GM21390 (cell line): ENCODE results near the gene VAV2.
"Not testable (repeated sequence)": the region's sequence is repeated elsewhere in the genome, so short reads cannot be mapped to it uniquely, and the experiment has no call there.

ENCODE experiments used
- ATAC-seq: cut with Tn5 transposase; IDR thresholded peaks from one replicate; pipeline ENCODE4 v1.9.1; 2021; ENCODE audit not compliant: unreplicated experiment

The VAV2 gene

DNA sequence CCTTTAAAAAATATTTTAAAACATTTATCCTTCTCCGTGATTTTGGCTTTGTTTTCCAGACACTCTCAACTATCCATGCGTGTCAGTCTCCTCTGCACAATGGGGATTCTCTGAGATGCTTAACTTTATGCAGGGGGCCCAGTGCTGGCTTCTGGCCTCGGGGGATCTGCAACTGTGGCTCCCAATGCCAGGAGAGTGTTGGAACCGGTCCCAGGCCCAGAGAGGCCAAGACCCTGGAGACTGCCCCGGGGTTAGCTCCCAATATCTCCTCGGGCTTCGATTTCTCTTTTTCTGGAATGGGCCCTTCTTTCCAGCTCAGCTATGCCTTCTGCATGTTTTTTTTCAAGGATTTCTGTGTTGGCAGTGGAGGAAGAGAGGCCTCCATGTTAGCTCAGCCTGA lies 233.9 kb downstream of the VAV2 start:
- no peak for ATAC-seq

DNA sequence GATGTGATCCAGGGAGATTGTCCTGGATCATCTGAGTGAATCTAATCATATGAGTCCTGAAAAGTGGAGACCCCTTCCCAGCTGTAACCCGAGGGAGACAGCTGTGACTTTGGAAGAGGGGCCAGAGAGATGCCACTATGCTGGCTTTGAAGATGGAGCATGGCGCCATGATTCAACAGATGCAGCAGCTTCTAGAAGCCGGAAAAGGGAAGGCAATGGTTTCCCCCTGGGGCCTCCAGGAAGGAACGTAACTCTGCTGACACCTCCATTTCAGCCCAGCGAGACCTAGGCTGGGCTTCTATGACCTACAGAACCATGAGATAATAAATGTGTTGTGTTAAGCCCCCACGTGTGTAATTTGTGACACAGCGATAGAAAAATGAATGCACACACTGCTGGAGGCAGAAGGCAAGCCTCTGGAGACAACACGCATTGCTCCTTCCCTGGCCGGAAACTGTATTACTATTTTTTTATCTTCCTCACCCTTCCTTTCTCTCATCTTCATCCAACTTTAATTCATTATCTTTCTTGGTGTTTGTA lies 237.4 kb downstream of the VAV2 start:
- no peak for ATAC-seq

DNA sequence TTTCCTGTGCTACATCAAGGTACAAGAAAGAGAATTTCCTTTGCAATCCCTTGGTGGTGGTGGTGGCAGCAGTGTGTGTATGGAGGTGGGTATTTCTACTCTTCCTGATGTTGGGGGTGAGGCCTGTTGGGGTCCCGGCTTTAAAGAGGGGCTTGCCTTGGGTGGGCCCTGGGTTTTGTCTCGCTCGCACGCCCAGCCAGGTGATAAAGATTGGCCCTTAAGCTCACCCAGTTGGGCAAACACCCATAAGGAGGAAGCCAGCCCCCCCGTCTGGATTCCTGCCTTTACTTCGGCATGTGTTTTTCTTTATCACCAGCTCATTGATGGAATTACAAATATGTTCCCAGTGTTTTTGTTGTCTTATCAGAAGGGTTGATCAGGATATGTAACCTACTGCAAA lies 237.9 kb downstream of the VAV2 start:
- ATAC-seq: no peak

DNA sequence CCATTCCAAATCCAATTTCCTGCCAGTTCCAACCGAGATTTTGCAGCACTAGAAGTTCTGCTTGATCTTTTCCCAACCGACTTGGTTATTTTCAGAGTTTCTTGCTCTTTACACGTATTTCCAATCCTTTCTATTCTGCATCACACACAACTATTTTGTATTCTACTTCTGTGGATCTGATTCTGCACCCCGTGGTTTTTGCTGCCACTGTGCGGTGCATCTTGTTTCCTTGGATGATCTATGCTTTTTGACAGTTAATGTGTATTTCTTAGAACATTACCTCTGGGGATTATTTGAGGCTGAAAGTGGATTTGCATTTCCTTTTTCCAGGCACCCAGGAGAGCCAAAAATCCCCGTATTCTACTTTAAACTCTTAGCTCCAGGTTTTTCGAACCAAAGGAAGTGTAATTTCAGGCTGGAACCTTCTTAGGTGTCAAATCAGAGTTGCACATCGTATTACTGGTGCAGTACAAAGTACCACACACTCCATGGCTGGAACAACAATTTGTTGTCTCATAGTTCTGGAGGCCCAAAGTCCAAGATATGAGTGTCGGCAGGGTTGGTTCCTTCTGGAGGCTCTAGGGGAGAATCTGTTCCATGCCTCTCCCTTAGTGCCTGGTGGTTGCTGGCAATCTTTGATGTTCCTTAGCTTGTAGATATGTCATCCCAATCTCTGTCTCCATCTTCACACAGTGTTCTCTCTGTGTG lies 239.2 kb downstream of the VAV2 start:
- no peak for ATAC-seq

DNA sequence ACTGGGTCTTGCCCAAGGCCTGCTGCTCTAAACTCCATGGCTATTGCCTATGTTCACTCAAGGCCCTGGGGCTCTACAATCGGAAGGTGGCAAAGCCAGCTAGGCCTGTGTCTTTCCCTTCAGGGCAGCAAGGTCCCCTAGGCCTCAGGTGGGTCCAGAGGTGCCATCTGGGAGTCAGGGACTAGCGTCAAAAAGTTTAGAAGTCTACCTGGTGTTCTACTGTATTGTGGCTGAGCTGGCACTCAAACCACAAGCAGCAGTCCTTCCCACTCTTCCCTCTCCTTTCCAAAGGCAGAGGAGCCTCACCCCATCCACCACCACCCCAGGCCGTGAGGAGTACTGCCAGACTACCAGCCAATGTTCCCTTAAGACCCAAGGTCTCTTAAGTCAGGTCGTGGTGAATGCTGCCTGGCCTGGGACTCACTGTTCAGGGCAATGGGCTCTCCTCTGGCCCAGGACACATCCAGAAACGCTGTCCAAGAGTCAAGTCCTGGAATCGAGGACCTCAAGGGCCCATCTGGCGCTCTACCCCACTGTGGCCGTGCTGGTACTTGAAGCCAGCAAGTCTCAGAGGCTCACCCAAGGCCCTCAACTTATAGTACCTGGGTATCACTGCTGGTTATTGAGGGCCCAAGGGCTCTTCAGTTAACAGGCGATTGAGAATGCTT lies 241.0 kb downstream of the VAV2 start:
- ATAC-seq: no peak

DNA sequence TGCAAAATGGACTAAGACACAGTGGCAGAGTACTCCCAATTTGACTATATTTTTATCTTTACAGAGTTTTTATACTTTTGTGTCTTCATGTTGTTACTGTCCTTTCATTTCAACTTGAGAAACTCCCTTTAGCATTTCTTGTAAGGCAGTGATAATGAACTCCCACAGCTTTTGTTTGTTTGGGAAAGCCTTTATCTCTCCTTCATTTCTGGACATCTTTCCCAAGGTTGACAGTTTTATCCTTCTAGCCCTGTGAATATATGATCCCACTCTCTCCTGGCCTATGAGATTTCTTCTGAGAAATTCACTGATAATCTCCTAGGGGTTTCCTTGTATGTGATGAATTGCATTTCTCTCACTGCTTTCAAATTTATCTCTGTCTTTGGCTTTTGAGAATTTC lies 244.8 kb downstream of the VAV2 start:
- ATAC-seq: no peak

DNA sequence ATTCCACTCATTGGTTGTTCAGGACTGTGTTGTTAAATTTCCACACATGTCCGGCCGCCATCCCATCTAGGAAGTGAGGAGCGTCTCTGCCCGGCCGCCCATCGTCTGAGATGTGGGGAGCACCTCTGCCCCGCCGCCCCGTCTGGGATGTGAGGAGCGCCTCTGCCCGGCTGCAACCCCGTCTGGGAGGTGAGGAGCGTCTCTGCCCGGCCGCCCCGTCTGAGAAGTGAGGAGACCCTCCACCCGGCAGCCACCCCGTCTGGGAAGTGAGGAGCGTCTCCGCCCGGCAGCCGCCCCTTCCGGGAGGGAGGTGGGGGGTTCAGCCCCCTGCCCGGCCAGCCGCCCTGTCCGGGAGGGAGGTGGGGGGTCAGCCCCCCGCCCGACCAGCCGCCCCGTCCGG lies 247.6 kb downstream of the VAV2 start:
- ATAC-seq: not testable (repeated sequence)

DNA sequence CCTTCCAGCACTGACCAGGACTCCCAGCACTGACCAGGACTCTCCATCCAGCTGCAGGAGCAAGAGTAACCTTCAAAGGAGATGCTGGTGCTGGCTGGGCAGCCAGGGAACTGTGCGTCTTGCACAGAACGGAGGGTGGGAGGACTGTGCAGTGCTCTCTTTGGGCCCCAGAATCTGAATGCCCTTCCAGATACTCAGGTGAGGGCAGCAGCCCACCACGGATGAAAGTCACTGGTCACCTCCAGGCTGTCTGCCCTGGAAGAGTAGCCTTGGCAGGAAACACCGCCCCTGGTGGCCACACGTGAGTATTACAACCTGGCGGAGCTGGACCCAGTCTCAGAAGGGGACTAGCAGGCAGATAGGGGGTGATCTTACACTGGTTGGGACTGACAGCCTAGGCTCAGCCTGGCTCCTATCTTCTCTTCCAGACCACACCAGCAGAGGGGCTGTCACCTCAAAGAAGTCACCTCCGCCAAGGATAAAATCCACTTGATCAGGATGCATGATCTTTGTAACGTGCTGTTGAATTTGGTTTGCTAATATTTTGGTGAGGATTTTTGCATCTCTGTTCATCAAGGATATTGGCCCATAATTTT lies 249.2 kb downstream of the VAV2 start:
- ATAC-seq: no peak

DNA sequence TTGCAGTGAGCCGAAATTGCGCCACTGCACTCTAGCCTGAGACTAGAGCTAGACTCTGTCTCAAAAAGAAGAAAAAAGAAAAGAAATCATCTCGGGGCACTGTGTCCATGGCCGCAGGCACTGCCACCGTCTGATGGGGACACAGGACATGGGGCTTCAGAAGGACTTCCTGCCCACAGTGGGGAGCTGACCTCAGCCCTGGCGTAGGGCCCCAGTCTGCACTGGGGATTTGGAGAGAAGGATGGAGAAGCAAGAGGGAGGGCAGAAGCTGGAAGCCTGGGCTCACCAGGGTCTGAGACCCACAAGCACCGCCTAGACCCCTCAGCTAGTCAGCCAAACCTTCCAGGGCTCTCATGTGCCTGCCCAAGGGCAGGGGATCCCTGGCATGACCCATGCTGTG lies 249.9 kb downstream of the VAV2 start:
- ATAC-seq: no peak

DNA sequence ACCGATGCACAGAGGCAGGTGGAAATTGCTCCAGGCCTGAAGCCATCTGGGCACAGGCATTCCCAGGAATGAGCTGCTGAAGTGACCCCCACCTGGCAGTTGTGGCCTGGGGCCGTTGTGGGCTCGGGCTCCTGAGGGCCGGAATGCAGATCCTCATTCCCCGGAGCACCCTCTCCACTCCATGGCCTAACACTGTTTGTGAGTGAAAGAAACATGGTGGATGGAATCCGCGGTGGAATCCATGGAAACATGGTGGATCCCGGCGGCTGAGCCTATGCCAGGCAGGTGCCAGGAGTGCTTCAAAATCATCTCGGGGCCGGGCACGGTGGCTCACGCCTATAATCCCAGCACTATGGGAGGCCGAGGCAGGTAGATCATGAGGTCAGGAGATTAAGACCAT lies 250.4 kb downstream of the VAV2 start:
- ATAC-seq: no peak

DNA sequence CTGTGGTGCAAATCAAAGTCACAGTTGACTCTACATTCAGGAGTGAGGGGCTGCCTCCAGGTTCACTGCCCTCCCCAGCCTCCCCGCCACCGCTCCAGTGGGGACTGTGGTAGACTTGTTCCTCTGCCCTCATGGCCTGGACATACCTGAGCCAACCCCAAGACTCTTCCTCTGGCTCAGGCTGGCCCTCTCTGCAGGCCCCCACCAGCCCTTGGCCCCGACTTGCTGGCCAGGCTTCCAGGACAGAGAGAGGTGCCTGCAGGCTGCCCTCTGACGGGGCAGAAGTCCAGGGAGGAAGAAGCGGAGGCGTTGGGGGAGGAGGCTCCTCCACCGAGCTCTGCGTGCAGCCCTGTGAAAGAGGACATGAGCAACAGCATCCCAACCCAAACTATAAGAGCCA lies 251.2 kb downstream of the VAV2 start:
- no peak for ATAC-seq

DNA sequence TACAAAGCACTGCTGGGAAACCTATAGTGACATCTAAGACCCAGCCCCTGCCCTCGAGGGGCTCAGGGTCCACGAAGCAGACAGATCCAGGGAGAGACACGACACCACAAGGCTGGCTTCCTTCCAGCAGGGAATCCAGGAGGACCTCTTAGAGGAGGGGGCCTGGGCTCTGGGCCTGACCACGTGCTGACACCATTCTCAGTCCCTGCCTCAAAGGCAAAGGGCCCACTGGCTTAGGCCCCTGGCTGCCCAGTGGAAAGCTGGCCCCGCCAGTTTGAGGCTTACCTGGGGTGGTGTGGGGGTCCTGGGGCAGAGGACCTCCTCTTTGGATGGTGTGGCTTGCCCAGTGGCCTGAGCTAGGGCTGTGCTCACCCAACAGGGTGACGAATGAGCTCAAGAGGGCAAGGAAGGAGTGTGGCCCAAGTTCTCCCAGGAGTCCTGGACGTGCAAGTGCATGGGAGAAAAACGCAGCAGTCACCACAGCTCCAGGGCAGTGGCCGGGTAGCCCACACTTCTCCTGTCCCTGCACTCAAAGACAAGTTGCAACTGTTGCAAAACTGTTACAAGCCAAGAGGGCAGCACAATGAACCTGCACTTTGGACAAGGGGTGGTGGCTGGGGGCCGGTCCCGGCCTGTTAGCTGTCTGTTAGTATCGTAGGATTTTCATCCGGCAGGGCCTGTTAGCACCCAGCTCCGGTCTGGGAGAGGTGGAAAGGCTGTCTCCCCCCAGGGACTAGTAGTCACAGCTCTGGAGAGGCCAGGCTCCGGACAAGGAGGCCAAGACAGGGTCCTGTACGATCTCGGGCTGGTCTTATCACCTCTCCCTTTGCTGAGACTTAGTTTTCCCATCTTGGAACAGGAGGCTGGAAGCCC lies 252.5 kb downstream of the VAV2 start:
- no peak for ATAC-seq

DNA sequence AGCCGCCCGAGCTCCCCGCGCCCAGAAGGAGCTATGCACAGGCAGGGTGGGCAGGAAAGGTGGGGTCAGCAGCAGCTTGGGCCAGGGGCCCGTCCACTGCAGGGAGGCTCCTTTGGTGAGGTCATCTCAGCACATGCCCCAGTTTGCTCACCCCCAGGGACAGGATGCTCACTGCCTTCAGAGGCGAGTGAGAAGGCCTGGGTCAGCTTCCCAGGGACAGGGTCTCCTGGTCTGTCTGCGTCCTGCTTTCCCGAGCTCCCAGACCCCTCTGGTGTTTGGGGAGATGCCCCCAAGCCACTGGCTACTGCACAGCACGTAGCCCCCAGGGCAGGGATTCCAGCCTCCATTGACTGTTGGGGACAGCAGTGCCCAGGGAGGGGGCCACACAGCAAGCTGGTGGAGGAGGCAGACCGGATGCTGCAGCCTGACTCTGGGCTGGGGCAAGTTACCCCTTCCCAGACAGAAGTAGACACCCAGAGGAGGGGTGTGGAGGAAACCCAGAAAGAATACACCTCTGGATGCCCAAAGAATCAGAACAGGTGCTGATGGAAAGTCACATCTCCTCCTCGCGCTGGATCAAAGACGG lies 253.4 kb downstream of the VAV2 start:
- no peak for ATAC-seq

DNA sequence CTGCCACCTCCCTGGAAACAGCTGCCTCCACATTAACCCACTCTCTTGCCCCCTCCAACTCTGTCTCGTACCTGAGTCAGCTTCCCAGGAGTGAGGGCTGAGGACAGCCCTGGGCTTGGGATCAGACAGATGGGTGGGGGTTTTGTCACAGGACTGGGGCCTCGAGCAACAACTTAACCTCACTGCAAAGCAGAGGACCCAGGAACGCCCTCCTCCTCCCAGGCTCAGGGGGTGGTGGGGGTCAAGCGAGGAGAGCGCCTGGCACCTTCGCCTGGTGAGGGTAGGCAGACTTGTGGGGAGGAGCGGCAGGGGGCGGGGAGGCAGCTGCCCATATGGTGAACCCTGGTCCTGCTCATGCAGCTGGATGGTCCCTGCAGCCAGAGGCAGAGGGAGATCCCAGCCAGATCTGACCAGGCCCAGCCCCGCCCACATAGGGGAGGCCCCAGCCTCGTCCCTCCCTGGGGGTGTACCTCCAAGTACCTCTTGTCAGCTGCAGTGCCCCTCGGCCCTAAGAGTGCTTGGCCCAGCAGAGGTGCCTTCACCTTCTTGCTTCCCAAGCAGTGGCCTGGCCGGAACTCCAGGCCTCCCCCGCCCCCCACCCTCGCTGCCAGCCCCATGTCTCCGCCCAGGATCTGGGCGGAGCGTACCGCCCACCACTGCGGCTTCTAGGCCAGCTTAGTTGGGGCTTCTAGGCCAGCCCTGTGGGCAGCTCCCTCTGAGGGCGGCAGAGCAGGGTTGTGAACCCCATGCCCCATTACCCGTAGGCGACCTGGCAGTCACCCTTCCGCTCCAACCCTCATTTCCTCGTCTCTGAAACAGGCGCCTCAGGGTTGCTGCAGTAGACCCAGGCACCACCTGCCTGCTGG lies 254.1 kb downstream of the VAV2 start, which contains the start of gene SARDH:
SARDH (minus strand) TSS at position 579 of the 866 bp plus-strand sequence. CDS start 4,179 bp downstream, outside the sequence.
- no peak for ATAC-seq

DNA sequence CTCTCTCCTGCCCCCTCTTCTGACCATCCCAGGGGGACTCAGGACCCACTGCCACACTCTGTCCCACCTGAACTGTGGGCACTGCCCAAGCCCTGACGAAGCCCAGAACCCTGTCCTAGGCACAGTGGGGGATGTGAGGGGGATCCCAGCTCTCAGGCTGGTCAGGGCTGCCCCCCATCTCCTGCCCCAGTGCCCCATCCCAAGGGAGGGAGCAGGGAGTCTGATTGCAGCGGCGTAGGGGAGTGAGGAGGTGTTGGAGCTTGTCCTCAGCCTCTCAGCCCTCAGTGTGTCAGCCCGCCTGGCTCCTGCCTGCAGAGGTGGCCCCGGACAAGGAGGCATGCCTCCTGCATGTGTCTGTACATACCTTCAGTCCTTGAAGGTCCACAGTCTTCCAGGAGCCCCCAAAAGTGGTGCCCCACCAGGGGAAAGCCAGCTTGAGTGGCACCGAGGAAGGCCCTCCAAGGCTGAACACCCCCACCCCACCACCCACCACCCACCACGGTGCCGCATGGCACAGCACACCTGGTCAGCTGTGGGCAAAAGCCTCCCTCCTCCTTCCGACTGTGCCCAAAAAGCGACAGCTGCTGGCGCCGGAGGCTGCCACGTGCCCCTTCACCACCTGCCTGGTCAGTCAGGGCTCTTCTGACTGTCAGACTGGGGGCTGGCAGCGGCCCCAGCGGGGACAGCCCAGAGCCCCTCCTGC lies 254.9 kb downstream of the VAV2 start:
- no peak for ATAC-seq

DNA sequence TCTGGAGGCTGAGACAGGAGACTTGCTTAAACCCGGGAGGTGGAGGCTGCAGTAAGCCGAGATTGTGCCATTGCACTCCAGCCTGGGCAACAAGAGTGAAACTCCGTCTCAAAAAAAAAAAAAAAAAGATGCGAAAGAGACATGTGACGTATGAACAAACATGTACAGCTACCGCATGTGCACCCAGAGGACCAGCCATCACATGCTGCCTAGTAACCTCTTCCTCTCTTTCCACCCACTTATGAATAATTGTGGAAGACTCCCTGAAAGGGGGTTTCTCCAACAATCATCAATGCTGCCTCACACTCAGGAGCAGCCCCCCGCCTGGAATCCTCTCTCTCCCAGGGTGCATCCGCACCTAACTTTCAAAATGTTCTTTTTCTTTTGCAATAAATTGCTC lies 256.2 kb downstream of the VAV2 start:
- ATAC-seq: no peak

DNA sequence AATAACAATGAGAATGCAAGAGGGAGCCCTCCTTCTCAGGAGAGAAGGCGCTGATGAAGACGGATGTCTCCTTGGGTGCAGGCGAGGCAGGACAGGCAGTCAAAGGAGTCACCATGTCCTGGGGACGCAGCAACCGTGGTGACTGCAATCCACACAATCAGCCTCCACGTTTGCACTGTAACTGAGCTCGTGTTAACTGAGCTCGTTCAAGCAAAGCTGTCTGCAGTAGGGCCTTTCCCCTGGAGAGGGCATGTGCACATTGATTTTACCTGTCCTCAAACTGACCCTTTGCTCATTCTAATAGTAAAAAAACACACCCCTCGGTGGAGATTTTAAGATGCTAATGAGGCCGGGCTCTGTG lies 256.7 kb downstream of the VAV2 start:
- ATAC-seq: no peak

DNA sequence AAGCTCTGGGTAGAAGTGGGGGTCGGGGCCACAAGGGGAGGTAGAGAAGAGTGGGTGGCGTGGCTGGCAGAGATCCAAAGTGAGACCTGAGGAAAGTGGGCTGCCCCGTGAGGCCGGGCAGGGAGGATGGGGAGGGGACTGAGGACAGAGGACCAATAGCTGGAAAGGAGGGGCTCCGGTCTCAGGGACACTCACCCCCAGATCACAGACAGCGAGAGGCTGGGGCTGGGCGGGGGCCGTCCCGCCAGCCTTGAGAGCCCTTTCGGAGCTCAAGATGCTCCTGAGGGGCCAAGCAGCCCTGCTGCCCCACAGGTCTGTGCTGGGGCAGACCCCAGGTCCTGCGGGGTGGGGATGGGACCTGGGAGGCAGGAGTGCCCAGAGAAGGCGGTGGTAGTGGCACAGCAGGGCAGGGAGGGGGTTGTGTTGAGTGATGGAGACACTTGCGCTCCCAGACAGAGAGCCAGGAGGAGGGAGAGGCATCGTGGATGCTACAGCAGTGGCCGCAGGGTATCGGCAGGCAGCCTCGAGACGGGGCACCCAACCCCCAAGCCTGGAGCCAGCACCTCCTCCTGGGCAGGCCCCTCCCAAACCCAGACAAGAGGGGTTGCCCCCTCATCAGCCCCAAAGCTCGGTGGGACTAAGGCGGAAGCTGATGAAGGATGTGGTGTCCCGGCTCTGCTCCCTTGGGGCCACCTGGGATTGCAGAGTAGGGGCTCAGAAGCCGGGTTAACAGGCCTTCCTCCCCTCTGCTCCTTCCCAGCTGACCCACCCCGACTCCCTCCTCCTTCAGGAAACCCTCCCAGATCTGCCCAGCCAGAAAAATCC lies 257.3 kb downstream of the VAV2 start:
- no peak for ATAC-seq
